Measurements from ENCODE around the gene ALDH1L2.
A peak's percentile ranks its signal among the peaks of the same experiment; 100 is the strongest.
"Not testable (repeated sequence)": the region's sequence is repeated elsewhere in the genome, so short reads cannot be mapped to it uniquely, and the experiment has no call there.

Gene ALDH1L2

DNA sequence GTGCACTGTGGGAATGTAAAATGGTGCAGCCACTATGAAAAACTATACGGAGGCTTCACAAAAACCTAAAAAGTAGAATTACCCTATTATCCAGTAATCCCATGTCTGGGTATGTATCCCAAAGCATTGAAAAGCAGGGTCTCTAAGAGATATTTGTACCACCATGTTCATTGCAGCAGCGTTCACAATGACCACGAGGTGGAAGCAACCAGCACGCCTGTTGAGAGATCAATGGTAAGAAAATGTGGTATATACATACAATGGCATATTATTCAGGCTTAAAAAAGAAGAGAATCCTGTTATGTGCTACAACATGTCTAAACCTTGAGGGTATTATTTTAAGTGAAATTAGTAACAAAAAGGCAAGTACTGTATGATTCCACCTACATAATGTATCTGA, 99.1 kb downstream of the ALDH1L2 start:
- no peak overlapping the region for H3K4me3 ChIP-seq (ENCODE audit: low read depth, low read length)
- H3K27ac ChIP-seq (ENCODE audit: low read depth, low read length) = no peak overlapping the region
- H3K36me3 ChIP-seq (ENCODE audit: control insufficient read depth in 1 of 2, insufficient read depth in 2 of 2, low read length in 2 of 2) = no peaks in the 10 kb centered on the region
- H3K18ac ChIP-seq (ENCODE audit: low read length) = no peak overlapping the region
- no peak overlapping the region for H3K4ac ChIP-seq (ENCODE audit: low read depth, low read length)
- H2BK5ac ChIP-seq (ENCODE audit: low read depth, low read length, poor library complexity) = no peak overlapping the region
- H3K79me1 ChIP-seq (ENCODE audit: low read length) = peaks cover 6% of the 10 kb centered on the region
- H3K23ac ChIP-seq (ENCODE audit: low read length) = no peak overlapping the region
- H3K4me2 ChIP-seq (ENCODE audit: low read length) = no peak overlapping the region
- no peak overlapping the region for H4K91ac ChIP-seq (ENCODE audit: low read depth, low read length)
- no peak overlapping the region for H4K12ac ChIP-seq (ENCODE audit: low read depth, low read length)
- no CpG with 5 or more reads among the region's 4 CpGs for WGBS (ENCODE audit: extremely low coverage, insufficient coverage, insufficient read length)
- no peak overlapping the region for H2BK120ac ChIP-seq (ENCODE audit: insufficient read depth, low read length, poor library complexity)
- no peaks in the 10 kb centered on the region for H3K9me3 ChIP-seq (ENCODE audit: insufficient read depth, low read depth, low read length)
- H3K27me3 ChIP-seq (ENCODE audit: insufficient read depth, low read length) = no peaks in the 10 kb centered on the region
- no peak overlapping the region for H3K9ac ChIP-seq (ENCODE audit: low read length)
- no peak overlapping the region for H2AFZ ChIP-seq (ENCODE audit: insufficient read depth, low read length, poor library complexity)
- H4K8ac ChIP-seq (ENCODE audit: low read depth, low read length) = no peak overlapping the region
- H3K79me2 ChIP-seq (ENCODE audit: control insufficient read depth, insufficient read depth, low read length, poor library complexity) = peaks cover 5% of the 10 kb centered on the region
- H2AK5ac ChIP-seq (ENCODE audit: low read length) = no peak overlapping the region
- peak in 1 of 2 donors; percentile 35 for DNase-seq
- no peak overlapping the region for H3K14ac ChIP-seq (ENCODE audit: low read length)
- H3K4me1 ChIP-seq (ENCODE audit: control insufficient read depth in 1 of 2, insufficient read depth in 2 of 2, low read length in 2 of 2) = peaks cover 3 to 4% of the 10 kb centered on the region in 2 experiments
- H2BK12ac ChIP-seq (ENCODE audit: low read length) = no peak overlapping the region

DNA sequence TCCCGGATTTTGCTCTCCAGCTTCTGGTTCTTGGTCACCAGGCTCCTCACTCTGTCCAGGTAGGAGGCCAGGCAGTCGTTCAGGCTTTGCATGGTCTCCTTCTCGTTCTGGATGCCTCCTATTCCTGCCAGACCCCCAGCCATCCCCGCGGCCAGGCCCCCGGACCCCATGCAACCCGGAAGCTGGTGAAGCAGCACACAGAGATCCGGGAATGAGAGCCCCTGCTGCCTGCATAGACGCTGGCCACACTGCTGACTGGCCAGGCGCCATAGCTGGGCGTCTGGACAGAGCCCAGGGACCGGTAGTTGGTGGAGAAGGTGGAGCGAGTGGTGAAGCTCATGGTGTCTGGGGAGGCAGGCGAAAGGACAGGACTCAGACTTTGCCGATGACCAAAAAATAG, 106.6 kb downstream of the ALDH1L2 start:
- H3K4me3 ChIP-seq (ENCODE audit: low read depth, low read length); H3K23ac ChIP-seq (ENCODE audit: low read length); H3K4ac ChIP-seq (ENCODE audit: low read depth, low read length); H2AK5ac ChIP-seq (ENCODE audit: low read length); H3K9me3 ChIP-seq (ENCODE audit: insufficient read depth, low read depth, low read length); H4K12ac ChIP-seq (ENCODE audit: low read depth, low read length); H3K14ac ChIP-seq (ENCODE audit: low read length); H3K79me1 ChIP-seq (ENCODE audit: low read length); H2BK5ac ChIP-seq (ENCODE audit: low read depth, low read length, poor library complexity); H3K4me2 ChIP-seq (ENCODE audit: low read length); H3K36me3 ChIP-seq (ENCODE audit: control insufficient read depth in 1 of 2, insufficient read depth in 2 of 2, low read length in 2 of 2); H3K18ac ChIP-seq (ENCODE audit: low read length); H4K91ac ChIP-seq (ENCODE audit: low read depth, low read length); H3K27me3 ChIP-seq (ENCODE audit: insufficient read depth, low read length); H2AFZ ChIP-seq (ENCODE audit: insufficient read depth, low read length, poor library complexity); H4K8ac ChIP-seq (ENCODE audit: low read depth, low read length); DNase-seq; H3K9ac ChIP-seq (ENCODE audit: low read length); H3K27ac ChIP-seq (ENCODE audit: low read depth, low read length); H2BK12ac ChIP-seq (ENCODE audit: low read length); H2BK120ac ChIP-seq (ENCODE audit: insufficient read depth, low read length, poor library complexity); H3K4me1 ChIP-seq (ENCODE audit: control insufficient read depth in 1 of 2, insufficient read depth in 2 of 2, low read length in 2 of 2); H3K79me2 ChIP-seq (ENCODE audit: control insufficient read depth, insufficient read depth, low read length, poor library complexity): not testable (repeated sequence)
- no CpG with 5 or more reads among the region's 15 CpGs for whole genome bisulfite sequencing (ENCODE audit: extremely low coverage, insufficient coverage, insufficient read length)

DNA sequence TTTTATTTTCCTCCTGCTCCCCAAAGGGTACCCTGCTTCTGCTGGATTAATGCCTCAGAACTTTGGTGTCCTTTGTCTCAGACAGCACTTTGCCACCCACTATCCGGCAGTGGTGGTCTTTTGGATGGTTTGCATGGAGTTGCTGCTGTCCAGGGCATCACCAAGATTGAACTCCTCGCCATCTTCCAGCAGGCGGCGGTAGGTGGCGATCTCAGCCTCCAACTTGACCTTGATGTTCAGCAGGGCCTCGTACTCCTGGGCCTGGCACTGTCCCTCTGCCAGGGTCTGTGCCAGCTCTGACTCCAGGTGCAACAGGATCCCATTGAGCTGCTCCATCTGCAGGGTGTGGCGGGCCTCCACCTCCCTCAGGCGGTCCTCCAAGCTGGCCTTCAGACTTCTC, 107.6 kb downstream of the ALDH1L2 start:
- no CpG with 5 or more reads among the region's 8 CpGs for WGBS (ENCODE audit: extremely low coverage, insufficient coverage, insufficient read length)
- H3K4me3 ChIP-seq (ENCODE audit: low read depth, low read length) = no peak overlapping the region
- DNase-seq = no peak

DNA sequence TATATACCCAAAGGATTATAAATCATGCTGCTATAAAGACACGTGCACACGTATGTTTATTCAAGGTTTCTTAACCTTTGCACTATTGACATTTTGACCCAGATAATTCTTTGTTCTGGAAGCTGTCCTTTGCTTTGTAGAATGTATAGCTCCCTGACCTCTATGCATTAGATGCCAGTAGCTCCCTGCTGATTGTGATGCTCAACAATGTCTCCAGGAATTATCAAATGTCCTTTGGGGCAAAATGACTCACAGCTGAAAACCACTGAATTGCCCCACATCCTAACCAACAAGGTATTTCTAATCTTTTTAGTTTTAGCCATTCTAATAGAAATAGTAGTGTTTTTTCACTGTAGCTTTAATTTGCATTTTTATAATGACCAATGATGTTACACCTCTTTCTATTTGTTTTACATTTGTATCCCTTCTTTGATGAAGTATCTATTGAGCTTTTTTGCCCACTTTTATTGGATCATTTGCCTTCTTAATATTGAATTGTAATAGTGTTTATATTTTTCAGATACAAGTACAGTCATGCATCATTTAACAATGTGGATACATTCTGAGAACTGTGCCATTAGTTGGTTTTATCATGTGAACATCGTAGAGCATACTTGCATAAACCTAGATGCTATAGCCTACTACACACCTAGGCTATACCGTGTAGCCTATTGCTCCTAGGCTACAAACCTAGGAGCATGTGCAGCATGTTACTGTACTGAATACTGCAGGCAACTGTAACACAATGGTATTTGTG, 108.5 kb downstream of the ALDH1L2 start:
- H3K18ac ChIP-seq (ENCODE audit: low read length) = no peak overlapping the region
- no peaks in the 10 kb centered on the region for H3K36me3 ChIP-seq (ENCODE audit: control insufficient read depth in 1 of 2, insufficient read depth in 2 of 2, low read length in 2 of 2)
- no peaks in the 10 kb centered on the region for H3K27me3 ChIP-seq (ENCODE audit: insufficient read depth, low read length)
- H2BK120ac ChIP-seq (ENCODE audit: insufficient read depth, low read length, poor library complexity) = no peak overlapping the region
- no peak overlapping the region for H3K4me2 ChIP-seq (ENCODE audit: low read length)
- WGBS (ENCODE audit: extremely low coverage, insufficient coverage, insufficient read length) = no CpG with 5 or more reads among the region's 4 CpGs
- H3K79me2 ChIP-seq (ENCODE audit: control insufficient read depth, insufficient read depth, low read length, poor library complexity) = no peaks in the 10 kb centered on the region
- H4K12ac ChIP-seq (ENCODE audit: low read depth, low read length) = no peak overlapping the region
- H4K91ac ChIP-seq (ENCODE audit: low read depth, low read length) = no peak overlapping the region
- H3K79me1 ChIP-seq (ENCODE audit: low read length) = peaks cover 2% of the 10 kb centered on the region
- no peak overlapping the region for H2AK5ac ChIP-seq (ENCODE audit: low read length)
- no peak overlapping the region for H3K4me3 ChIP-seq (ENCODE audit: low read depth, low read length)
- H3K9me3 ChIP-seq (ENCODE audit: insufficient read depth, low read depth, low read length) = peaks cover 1% of the 10 kb centered on the region
- H2BK5ac ChIP-seq (ENCODE audit: low read depth, low read length, poor library complexity) = no peak overlapping the region
- no peak overlapping the region for H3K9ac ChIP-seq (ENCODE audit: low read length)
- H3K23ac ChIP-seq (ENCODE audit: low read length) = no peak overlapping the region
- DNase-seq = peak; percentile 82 to 83
- no peaks in the 10 kb centered on the region for H3K4me1 ChIP-seq (ENCODE audit: control insufficient read depth in 1 of 2, insufficient read depth in 2 of 2, low read length in 2 of 2)
- H3K27ac ChIP-seq (ENCODE audit: low read depth, low read length) = no peak overlapping the region
- no peak overlapping the region for H3K4ac ChIP-seq (ENCODE audit: low read depth, low read length)
- H4K8ac ChIP-seq (ENCODE audit: low read depth, low read length) = no peak overlapping the region
- no peak overlapping the region for H2BK12ac ChIP-seq (ENCODE audit: low read length)
- no peak overlapping the region for H3K14ac ChIP-seq (ENCODE audit: low read length)
- H2AFZ ChIP-seq (ENCODE audit: insufficient read depth, low read length, poor library complexity) = no peak overlapping the region

More for the DNA sequence above, 107.6 kb downstream of the ALDH1L2 start:
- Histone ChIP-seq H3K9ac (ENCODE audit: low read length) (no peak overlapping the region), H2BK5ac (ENCODE audit: low read depth, low read length, poor library complexity) (no peak overlapping the region), H3K23ac (ENCODE audit: low read length) (peak overlapping the region; percentile 37), H3K27me3 (ENCODE audit: insufficient read depth, low read length) (no peaks in the 10 kb centered on the region), H2AK5ac (ENCODE audit: low read length) (no peak overlapping the region), H3K4ac (ENCODE audit: low read depth, low read length) (no peak overlapping the region), H3K36me3 (ENCODE audit: control insufficient read depth in 1 of 2, insufficient read depth in 2 of 2, low read length in 2 of 2) (no peaks in the 10 kb centered on the region), H3K18ac (ENCODE audit: low read length) (no peak overlapping the region), H3K9me3 (ENCODE audit: insufficient read depth, low read depth, low read length) (peaks cover 1% of the 10 kb centered on the region), H3K79me1 (ENCODE audit: low read length) (peaks cover 2% of the 10 kb centered on the region), H2BK12ac (ENCODE audit: low read length) (no peak overlapping the region), H2BK120ac (ENCODE audit: insufficient read depth, low read length, poor library complexity) (no peak overlapping the region), H2AFZ (ENCODE audit: insufficient read depth, low read length, poor library complexity) (no peak overlapping the region), H3K4me1 (ENCODE audit: control insufficient read depth in 1 of 2, insufficient read depth in 2 of 2, low read length in 2 of 2) (no peaks in the 10 kb centered on the region), H3K79me2 (ENCODE audit: control insufficient read depth, insufficient read depth, low read length, poor library complexity) (no peaks in the 10 kb centered on the region), H3K4me2 (ENCODE audit: low read length) (no peak overlapping the region), H3K14ac (ENCODE audit: low read length) (no peak overlapping the region), H4K12ac (ENCODE audit: low read depth, low read length) (no peak overlapping the region), H4K91ac (ENCODE audit: low read depth, low read length) (no peak overlapping the region), H3K27ac (ENCODE audit: low read depth, low read length) (no peak overlapping the region), H4K8ac (ENCODE audit: low read depth, low read length) (no peak overlapping the region)
